OCI-LY7 (cell line): Measurements from ENCODE around the gene CEP126. TPM values are rescaled to one million over a fixed set of nuclear protein-coding genes. Genes with fewer than 3 reads are reported as not detected.

Experiments
- BruUV-seq: library from RNA; stranded (reverse); fragments of 400-500 nt; replicated peaks from 2 replicates; lab custom pipeline; 2021; lab: Mats Ljungman, UMichigan
- CTCF ChIA-PET: fragments of 300-600 bp; sonication (Branson Sonifier 250); formaldehyde crosslinking; loops from one replicate; lab custom pipeline; 2022; ENCODE audit warnings: antibody characterized with exemption; ENCODE audit not compliant: unreplicated experiment; lab: Charles Lee
- POLR2A ChIA-PET: fragments of 300-600 bp; sonication (Branson Sonifier 250); formaldehyde crosslinking; loops from one replicate; lab custom pipeline; 2022; ENCODE audit warnings: antibody characterized with exemption; lab: Charles Lee
- DNase-seq: peaks from one replicate; pipeline ENCODE4 v3.0.0-alpha.2; 2015; ENCODE audit warnings: low spot score
- H2AFZ ChIP-seq: fragments of 200-600 bp; sonication (generic), shearing (Covaris generic); 2 replicates; pipeline ENCODE4 v1.6.1; 2014; ENCODE audit warnings: mild to moderate bottlenecking, antibody characterized with exemption, low read length, moderate library complexity
- H3K27ac ChIP-seq: fragments of 200-600 bp; sonication (generic); 2 replicates; pipeline ENCODE4 v1.5.1; 2014; ENCODE audit warnings: mixed run types, low read depth, mild to moderate bottlenecking, moderate library complexity, low read length, inconsistent platforms; ENCODE audit not compliant: poor library complexity, severe bottlenecking
- H3K36me3 ChIP-seq: fragments of 200-600 bp; sonication (generic); 2 replicates; pipeline ENCODE4 v1.6.1; 2014; ENCODE audit warnings: mild to moderate bottlenecking, antibody characterized with exemption, low read length, moderate library complexity, mixed read lengths; ENCODE audit not compliant: insufficient read depth
- H3K4me1 ChIP-seq: fragments of 200-600 bp; sonication (generic); 2 replicates; pipeline ENCODE4 v1.5.1; 2014; ENCODE audit warnings: mild to moderate bottlenecking, low read length; ENCODE audit not compliant: insufficient read depth, poor library complexity, severe bottlenecking
- H3K4me2 ChIP-seq: fragments of 200-600 bp; sonication (generic); 2 replicates; pipeline ENCODE4 v1.6.1; 2014; ENCODE audit warnings: mild to moderate bottlenecking, low read length
- H3K4me3 ChIP-seq: fragments of 200-600 bp; sonication (generic); 2 replicates; pipeline ENCODE4 v1.5.1; 2014; ENCODE audit warnings: mild to moderate bottlenecking, low read depth, low read length; ENCODE audit not compliant: poor library complexity, severe bottlenecking
- H3K79me2 ChIP-seq: fragments of 200-600 bp; sonication (generic); 2 replicates; pipeline ENCODE4 v1.6.1; 2016; ENCODE audit warnings: low read depth, mild to moderate bottlenecking, low read length, moderate library complexity, mixed read lengths; ENCODE audit not compliant: insufficient read depth
- H3K9me2 ChIP-seq: fragments of 200-600 bp; sonication (generic); 2 replicates; pipeline ENCODE4 v1.6.1; 2016; ENCODE audit warnings: mild to moderate bottlenecking, low read length, mixed read lengths; ENCODE audit not compliant: insufficient read depth
- H3K9me3 ChIP-seq: fragments of 200-600 bp; sonication (generic); 2 replicates; pipeline ENCODE4 v1.6.1; 2014; ENCODE audit warnings: mild to moderate bottlenecking, mixed run types, low read length, mixed read lengths
- H4K20me1 ChIP-seq: fragments of 200-600 bp; sonication (generic); 2 replicates; pipeline ENCODE4 v1.6.1; 2014; ENCODE audit warnings: mild to moderate bottlenecking, antibody characterized with exemption, low read length, moderate library complexity, mixed read lengths; ENCODE audit not compliant: insufficient read depth
- EZH2phosphoT487 ChIP-seq: fragments of 200-600 bp; sonication (generic); IDR thresholded peaks from 2 replicates; pipeline ENCODE4 v1.6.1; 2018; ENCODE audit warnings: low read depth, borderline replicate concordance, mild to moderate bottlenecking, mixed run types, antibody characterized with exemption, low read length, moderate library complexity, mixed read lengths
- intact Hi-C: fragments of 100-400 bp; cut with micrococcal nuclease; formaldehyde crosslinking; loops from one replicate; pipeline ENCODE4 v1.10.0; 2022; ENCODE audit not compliant: unreplicated experiment
- total RNA-seq, 2 experiments: library from RNA; depleted of rRNA in 1 of 2; stranded (reverse); fragments of >200 nt in 1 of 2; shearing (Covaris generic) in 1 of 2; gene quantifications; 2 replicates each; pipeline ENCODE4 v1.2.3, GENCODE V29; 2014 to 2022
- TF ChIP-seq, protein P1 (sequence below): fragments of 200-600 bp; sonication (generic); conservative IDR thresholded peaks from 2 replicates; pipeline ENCODE4 v1.5.1; 2014; ENCODE audit warnings: mild to moderate bottlenecking, antibody characterized with exemption, low read length, moderate library complexity, mixed read lengths

The CEP126 gene
- total RNA-seq, 2 experiments from 2014 or later, result 1.5 to 5.9 TPM

DNA sequence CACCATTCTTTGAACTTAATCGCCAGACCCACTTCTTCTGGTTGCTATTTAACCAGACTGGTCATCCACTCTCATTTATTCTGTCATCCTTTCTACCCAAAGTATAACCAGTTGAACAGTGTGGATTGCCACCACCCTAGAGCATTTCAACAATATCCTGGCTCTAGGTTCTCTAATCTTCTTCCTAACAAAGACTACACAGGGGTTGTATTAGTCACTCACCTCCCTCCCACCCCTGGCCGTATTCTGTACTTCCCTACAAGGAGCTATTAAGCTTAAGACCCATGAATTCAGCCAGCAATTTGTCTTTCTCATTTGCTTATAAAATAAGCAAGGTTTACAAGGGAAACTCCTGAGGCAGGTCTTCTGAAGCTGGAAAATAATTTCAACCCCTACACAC, 46.9 kb upstream of the CEP126 start:
- no peak overlapping the region for H2AFZ ChIP-seq
- H3K27ac ChIP-seq, result no peak overlapping the region
- no peak overlapping the region for H3K4me2 ChIP-seq
- H3K79me2 ChIP-seq, result no peaks in the 10 kb centered on the region
- no peak for DNase-seq
- no peak overlapping the region for H3K4me3 ChIP-seq
- H3K9me3 ChIP-seq, result no peaks in the 10 kb centered on the region
- BruUV-seq, result no TSS peak
- CTCF ChIA-PET, result interaction anchor here (0.6 kb wide), 3 partner anchors 88 to 1323 kb away, joined by 3 to 6 read pairs (median 3); no protein-coding TSS in a partner anchor
- H3K36me3 ChIP-seq, result no peaks in the 10 kb centered on the region
- intact Hi-C loops, result no loop called here
- no peaks in the 10 kb centered on the region for H3K4me1 ChIP-seq
- POLR2A ChIA-PET, result interaction anchor here (0.6 to 1.1 kb wide), 2 partner anchors 12 to 580 kb away, joined by 3 read pairs; no protein-coding TSS in a partner anchor
- no peaks in the 10 kb centered on the region for H3K9me2 ChIP-seq
- TF ChIP-seq, protein P1, sequence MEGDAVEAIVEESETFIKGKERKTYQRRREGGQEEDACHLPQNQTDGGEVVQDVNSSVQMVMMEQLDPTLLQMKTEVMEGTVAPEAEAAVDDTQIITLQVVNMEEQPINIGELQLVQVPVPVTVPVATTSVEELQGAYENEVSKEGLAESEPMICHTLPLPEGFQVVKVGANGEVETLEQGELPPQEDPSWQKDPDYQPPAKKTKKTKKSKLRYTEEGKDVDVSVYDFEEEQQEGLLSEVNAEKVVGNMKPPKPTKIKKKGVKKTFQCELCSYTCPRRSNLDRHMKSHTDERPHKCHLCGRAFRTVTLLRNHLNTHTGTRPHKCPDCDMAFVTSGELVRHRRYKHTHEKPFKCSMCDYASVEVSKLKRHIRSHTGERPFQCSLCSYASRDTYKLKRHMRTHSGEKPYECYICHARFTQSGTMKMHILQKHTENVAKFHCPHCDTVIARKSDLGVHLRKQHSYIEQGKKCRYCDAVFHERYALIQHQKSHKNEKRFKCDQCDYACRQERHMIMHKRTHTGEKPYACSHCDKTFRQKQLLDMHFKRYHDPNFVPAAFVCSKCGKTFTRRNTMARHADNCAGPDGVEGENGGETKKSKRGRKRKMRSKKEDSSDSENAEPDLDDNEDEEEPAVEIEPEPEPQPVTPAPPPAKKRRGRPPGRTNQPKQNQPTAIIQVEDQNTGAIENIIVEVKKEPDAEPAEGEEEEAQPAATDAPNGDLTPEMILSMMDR, result no peak
- TF ChIP-seq EZH2phosphoT487, result no peak
- H4K20me1 ChIP-seq, result no peaks in the 10 kb centered on the region

DNA sequence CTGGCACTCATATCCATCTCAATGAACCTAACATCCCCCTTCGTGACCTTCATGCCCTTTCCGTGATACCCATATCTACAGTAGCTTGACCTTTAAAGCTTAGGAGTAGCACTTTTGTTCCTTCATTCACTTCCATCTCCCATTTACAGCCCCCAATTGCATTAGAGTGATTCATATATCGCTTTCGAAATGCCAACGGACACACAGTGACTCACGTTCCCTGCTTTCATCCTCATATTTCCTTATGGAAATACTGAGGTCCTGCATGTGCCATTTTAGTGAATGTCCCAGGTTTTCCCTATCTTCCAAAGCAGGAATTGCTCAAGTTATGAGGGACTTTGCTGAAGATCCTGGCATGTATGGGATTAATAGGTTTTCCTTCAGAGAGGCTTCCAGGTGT, 44.3 kb upstream of the CEP126 start:
- ChIA-PET POLR2A (interaction anchor here (0.5 kb wide), 1 partner anchor 724 kb away, joined by 4 read pairs; no protein-coding TSS in a partner anchor), CTCF (no interaction called here)
- DNase-seq, result no peak
- no peaks in the 10 kb centered on the region for H3K4me1 ChIP-seq
- H3K4me3 ChIP-seq, result no peak overlapping the region
- no peak overlapping the region for H3K4me2 ChIP-seq
- no peaks in the 10 kb centered on the region for H3K9me2 ChIP-seq
- intact Hi-C loops, result no loop called here
- no peak overlapping the region for H2AFZ ChIP-seq
- no TSS peak for BruUV-seq
- H3K79me2 ChIP-seq, result no peaks in the 10 kb centered on the region
- no peak for TF ChIP-seq EZH2phosphoT487
- TF ChIP-seq, protein P1, result no peak
- no peak overlapping the region for H3K27ac ChIP-seq
- no peaks in the 10 kb centered on the region for H3K9me3 ChIP-seq
- no peaks in the 10 kb centered on the region for H4K20me1 ChIP-seq
- no peaks in the 10 kb centered on the region for H3K36me3 ChIP-seq

- no peak for TF ChIP-seq EZH2phosphoT487
- TF ChIP-seq, protein P1, result no peak
- ChIA-PET POLR2A (no interaction called here), CTCF (no interaction called here)
Observed at GRCh38 chr11:101872171-101872882, 42.5 kb upstream of the CEP126 start.

More at GRCh38 chr11:101872171-101872882, 42.5 kb upstream of the CEP126 start:
- no peaks in the 10 kb centered on the region for H3K36me3 ChIP-seq
- no peak overlapping the region for H2AFZ ChIP-seq
- BruUV-seq, result no TSS peak
- DNase-seq, result no peak
- H3K9me2 ChIP-seq, result no peaks in the 10 kb centered on the region
- H3K4me2 ChIP-seq, result no peak overlapping the region
- intact Hi-C loops, result no loop called here
- H3K79me2 ChIP-seq, result no peaks in the 10 kb centered on the region
- H3K9me3 ChIP-seq, result no peaks in the 10 kb centered on the region
- no peaks in the 10 kb centered on the region for H3K4me1 ChIP-seq
- no peaks in the 10 kb centered on the region for H4K20me1 ChIP-seq
- no peak overlapping the region for H3K27ac ChIP-seq
- H3K4me3 ChIP-seq, result no peak overlapping the region
